H1 (cell line): ENCODE measurements around the gene EFR3B. TPM values are rescaled to one million over a fixed set of nuclear protein-coding genes. Genes with fewer than 3 reads are reported as not detected.

Experiments
- CEBPB ChIP-seq: IDR thresholded peaks from 2 replicates; pipeline ENCODE4 v1.6.1; 2012; ENCODE audit warnings: low read depth, low read length
- HDAC6 ChIP-seq: IDR thresholded peaks from one replicate; pipeline ENCODE4 v1.7.1; 2012; ENCODE audit warnings: low read depth, mild to moderate bottlenecking, inconsistent platforms, low read length, moderate library complexity
- MAFK ChIP-seq: IDR thresholded peaks from 2 replicates; pipeline ENCODE4 v1.6.1; 2012; ENCODE audit warnings: low read depth, mild to moderate bottlenecking, improper control_type of control experiment, low read length
- POU5F1 ChIP-seq: IDR thresholded peaks from 2 replicates; pipeline ENCODE4 v1.6.1; 2011; ENCODE audit warnings: low read depth, mild to moderate bottlenecking, low read length, moderate library complexity
- RXRA ChIP-seq: IDR thresholded peaks from 2 replicates; pipeline ENCODE4 v1.6.1; 2011; ENCODE audit warnings: low read depth, mild to moderate bottlenecking, low read length, moderate library complexity; ENCODE audit not compliant: insufficient read depth
- SIN3A ChIP-seq, 2 experiments: IDR thresholded peaks in 1 of 2; conservative IDR thresholded peaks in 1 of 2; 2 replicates each; pipeline ENCODE4 v1.6.1; 2011 to 2012; ENCODE audit warnings: low read length in 2 of 2, improper control_type of control experiment in 1 of 2, low read depth in 1 of 2, mild to moderate bottlenecking in 1 of 2
- polyA plus RNA-seq, 7 experiments: library from polyadenylated mRNA; depleted of rRNA in 3 of 7; stranded (reverse) in 5 of 7; unstranded in 2 of 7; fragments of >200 nt in 5 of 7; fragments of 200-250 nt in 2 of 7; gene quantifications; 1 replicate in 5 of 7; 2 replicates in 1 of 7; 4 replicates in 1 of 7; pipeline versions ENCODE4 v1.2.1 to v1.2.3, GENCODE V29; 2011 to 2013; ENCODE audit warnings: missing spikeins in 2 of 7, mixed read lengths in 2 of 7
- total RNA-seq: library from RNA; stranded (reverse); fragmentation: NEBNext Ultra II Directional; extraction: Animal tissue kit (Norgen Biotek cat#: 25700); gene quantifications from 2 replicates; pipeline ENCODE4 v1.2.1, GENCODE V29; 2021
- TF ChIP-seq, protein P1 (sequence below), 3 experiments: IDR thresholded peaks; 1 replicate in 2 of 3; 2 replicates in 1 of 3; pipeline versions ENCODE4 v1.5.1 to v1.6.1; 2011; ENCODE audit warnings: low read length in 3 of 3, mild to moderate bottlenecking in 3 of 3, inconsistent platforms in 2 of 3, low read depth in 1 of 3, moderate library complexity in 1 of 3; ENCODE audit not compliant: insufficient read depth in 1 of 3; ENCODE audit errors: control extremely low read depth in 1 of 3
- TF ChIP-seq, protein P2 (sequence below): fragments of 300-600 bp; sonication (generic); IDR thresholded peaks from 2 replicates; pipeline ENCODE4 v1.7.1; 2012; ENCODE audit warnings: low read length, moderate library complexity, mild to moderate bottlenecking, inconsistent platforms; ENCODE audit not compliant: insufficient replicate concordance

Gene EFR3B
- total and polyA plus RNA-seq, 2 of the 8 experiments (the other 6 are each of a cell fraction or from before 2014, with no cell fraction given) = 3.4 to 9.6 TPM

DNA sequence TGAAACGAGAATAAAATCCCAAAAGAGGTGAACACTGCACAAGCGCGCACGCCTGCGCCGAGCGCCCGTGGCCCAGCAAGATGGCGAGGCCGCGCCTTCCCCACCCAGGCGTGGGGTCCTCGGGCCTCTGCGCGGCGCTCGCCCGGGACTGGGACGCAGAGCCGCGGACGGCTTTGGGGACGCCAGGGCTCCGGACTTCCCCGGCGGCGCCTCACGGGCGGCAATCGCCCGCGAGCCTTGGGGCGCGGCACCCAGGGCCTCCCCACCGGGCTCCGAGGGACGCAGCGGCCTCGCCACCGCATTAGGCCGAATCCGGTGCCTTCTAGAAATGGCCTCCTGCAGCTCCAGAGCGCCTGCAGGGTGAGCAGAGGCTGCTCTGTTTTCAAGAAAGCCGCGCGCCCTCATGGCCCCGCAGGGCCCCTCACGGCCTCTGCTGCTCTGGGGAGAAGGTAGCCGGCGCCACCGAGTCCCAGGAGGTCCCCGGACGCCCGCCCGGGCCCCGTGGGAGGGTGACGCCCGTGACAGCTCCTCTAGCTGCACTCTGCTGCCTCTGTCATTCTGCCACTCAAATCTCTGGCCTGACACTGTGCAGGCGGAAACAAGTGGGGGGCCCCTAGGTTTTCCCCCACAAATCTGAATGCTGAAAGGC lies 162.4 kb downstream of the EFR3B start (continued):
- TF ChIP-seq, protein P1, sequence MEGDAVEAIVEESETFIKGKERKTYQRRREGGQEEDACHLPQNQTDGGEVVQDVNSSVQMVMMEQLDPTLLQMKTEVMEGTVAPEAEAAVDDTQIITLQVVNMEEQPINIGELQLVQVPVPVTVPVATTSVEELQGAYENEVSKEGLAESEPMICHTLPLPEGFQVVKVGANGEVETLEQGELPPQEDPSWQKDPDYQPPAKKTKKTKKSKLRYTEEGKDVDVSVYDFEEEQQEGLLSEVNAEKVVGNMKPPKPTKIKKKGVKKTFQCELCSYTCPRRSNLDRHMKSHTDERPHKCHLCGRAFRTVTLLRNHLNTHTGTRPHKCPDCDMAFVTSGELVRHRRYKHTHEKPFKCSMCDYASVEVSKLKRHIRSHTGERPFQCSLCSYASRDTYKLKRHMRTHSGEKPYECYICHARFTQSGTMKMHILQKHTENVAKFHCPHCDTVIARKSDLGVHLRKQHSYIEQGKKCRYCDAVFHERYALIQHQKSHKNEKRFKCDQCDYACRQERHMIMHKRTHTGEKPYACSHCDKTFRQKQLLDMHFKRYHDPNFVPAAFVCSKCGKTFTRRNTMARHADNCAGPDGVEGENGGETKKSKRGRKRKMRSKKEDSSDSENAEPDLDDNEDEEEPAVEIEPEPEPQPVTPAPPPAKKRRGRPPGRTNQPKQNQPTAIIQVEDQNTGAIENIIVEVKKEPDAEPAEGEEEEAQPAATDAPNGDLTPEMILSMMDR (IDR thresholded peaks at IDR 0.05; ENCODE audit: control extremely low read depth in 1 of 3, insufficient read depth in 1 of 3, low read depth in 1 of 3, low read length in 3 of 3) = no peak
- TF ChIP-seq SIN3A (conservative IDR thresholded peaks at IDR 0.05 in 1 of 2, IDR thresholded peaks at IDR 0.05 in 1 of 2; ENCODE audit: low read depth in 1 of 2, low read length in 2 of 2) = 0 out of 4 replicates have a peak, but pooled peaks of 1 of the 2 experiments have one; percentile 31
- no peak for TF ChIP-seq POU5F1
- TF ChIP-seq MAFK = no peak
- no peak for TF ChIP-seq HDAC6
- TF ChIP-seq RXRA = no peak
- TF ChIP-seq, protein P2, sequence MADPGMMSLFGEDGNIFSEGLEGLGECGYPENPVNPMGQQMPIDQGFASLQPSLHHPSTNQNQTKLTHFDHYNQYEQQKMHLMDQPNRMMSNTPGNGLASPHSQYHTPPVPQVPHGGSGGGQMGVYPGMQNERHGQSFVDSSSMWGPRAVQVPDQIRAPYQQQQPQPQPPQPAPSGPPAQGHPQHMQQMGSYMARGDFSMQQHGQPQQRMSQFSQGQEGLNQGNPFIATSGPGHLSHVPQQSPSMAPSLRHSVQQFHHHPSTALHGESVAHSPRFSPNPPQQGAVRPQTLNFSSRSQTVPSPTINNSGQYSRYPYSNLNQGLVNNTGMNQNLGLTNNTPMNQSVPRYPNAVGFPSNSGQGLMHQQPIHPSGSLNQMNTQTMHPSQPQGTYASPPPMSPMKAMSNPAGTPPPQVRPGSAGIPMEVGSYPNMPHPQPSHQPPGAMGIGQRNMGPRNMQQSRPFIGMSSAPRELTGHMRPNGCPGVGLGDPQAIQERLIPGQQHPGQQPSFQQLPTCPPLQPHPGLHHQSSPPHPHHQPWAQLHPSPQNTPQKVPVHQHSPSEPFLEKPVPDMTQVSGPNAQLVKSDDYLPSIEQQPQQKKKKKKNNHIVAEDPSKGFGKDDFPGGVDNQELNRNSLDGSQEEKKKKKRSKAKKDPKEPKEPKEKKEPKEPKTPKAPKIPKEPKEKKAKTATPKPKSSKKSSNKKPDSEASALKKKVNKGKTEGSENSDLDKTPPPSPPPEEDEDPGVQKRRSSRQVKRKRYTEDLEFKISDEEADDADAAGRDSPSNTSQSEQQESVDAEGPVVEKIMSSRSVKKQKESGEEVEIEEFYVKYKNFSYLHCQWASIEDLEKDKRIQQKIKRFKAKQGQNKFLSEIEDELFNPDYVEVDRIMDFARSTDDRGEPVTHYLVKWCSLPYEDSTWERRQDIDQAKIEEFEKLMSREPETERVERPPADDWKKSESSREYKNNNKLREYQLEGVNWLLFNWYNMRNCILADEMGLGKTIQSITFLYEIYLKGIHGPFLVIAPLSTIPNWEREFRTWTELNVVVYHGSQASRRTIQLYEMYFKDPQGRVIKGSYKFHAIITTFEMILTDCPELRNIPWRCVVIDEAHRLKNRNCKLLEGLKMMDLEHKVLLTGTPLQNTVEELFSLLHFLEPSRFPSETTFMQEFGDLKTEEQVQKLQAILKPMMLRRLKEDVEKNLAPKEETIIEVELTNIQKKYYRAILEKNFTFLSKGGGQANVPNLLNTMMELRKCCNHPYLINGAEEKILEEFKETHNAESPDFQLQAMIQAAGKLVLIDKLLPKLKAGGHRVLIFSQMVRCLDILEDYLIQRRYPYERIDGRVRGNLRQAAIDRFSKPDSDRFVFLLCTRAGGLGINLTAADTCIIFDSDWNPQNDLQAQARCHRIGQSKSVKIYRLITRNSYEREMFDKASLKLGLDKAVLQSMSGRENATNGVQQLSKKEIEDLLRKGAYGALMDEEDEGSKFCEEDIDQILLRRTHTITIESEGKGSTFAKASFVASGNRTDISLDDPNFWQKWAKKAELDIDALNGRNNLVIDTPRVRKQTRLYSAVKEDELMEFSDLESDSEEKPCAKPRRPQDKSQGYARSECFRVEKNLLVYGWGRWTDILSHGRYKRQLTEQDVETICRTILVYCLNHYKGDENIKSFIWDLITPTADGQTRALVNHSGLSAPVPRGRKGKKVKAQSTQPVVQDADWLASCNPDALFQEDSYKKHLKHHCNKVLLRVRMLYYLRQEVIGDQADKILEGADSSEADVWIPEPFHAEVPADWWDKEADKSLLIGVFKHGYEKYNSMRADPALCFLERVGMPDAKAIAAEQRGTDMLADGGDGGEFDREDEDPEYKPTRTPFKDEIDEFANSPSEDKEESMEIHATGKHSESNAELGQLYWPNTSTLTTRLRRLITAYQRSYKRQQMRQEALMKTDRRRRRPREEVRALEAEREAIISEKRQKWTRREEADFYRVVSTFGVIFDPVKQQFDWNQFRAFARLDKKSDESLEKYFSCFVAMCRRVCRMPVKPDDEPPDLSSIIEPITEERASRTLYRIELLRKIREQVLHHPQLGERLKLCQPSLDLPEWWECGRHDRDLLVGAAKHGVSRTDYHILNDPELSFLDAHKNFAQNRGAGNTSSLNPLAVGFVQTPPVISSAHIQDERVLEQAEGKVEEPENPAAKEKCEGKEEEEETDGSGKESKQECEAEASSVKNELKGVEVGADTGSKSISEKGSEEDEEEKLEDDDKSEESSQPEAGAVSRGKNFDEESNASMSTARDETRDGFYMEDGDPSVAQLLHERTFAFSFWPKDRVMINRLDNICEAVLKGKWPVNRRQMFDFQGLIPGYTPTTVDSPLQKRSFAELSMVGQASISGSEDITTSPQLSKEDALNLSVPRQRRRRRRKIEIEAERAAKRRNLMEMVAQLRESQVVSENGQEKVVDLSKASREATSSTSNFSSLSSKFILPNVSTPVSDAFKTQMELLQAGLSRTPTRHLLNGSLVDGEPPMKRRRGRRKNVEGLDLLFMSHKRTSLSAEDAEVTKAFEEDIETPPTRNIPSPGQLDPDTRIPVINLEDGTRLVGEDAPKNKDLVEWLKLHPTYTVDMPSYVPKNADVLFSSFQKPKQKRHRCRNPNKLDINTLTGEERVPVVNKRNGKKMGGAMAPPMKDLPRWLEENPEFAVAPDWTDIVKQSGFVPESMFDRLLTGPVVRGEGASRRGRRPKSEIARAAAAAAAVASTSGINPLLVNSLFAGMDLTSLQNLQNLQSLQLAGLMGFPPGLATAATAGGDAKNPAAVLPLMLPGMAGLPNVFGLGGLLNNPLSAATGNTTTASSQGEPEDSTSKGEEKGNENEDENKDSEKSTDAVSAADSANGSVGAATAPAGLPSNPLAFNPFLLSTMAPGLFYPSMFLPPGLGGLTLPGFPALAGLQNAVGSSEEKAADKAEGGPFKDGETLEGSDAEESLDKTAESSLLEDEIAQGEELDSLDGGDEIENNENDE = no peak
- TF ChIP-seq CEBPB = no peak
